ENCODE data around the gene PODXL2. TPM values are rescaled to one million over a fixed set of nuclear protein-coding genes. Genes with fewer than 3 reads are reported as not detected.

Gene PODXL2
- polyA plus RNA-seq, 3 donors, result 50.7 to 61.2 (median 58.6) TPM

GRCh38 chr3:127706312-127706711 lies 77.3 kb downstream of the PODXL2 start:
- DNase-seq, result no peak

DNA sequence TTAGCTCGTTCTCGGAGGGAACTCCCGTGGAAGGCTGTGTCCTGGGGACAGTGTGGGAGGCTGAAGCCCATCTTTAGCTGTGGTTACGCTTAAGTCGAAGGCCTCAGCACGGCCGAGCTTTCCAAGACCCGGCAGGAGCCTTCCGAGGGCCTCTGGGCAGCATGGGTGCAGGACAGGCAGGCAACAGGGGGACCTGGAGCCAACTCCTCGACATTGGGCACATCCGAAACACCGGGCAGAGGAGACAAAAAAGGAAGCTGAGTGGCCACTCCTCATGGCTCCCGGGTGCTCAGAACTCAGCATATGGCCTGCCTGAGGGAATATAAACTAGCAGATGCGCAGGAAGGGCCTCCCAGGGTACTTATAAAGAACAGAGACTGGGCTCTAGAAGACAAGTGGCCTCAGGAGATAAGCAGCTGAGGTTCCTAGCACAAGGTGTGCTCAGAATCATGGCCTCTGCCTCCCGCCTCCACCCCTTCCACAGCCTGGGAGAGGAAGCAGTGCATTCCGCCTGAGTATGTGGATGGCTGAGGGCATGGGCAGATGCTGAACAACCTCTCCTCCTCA lies 77.9 kb downstream of the PODXL2 start:
- DNase-seq, result no peak

DNA sequence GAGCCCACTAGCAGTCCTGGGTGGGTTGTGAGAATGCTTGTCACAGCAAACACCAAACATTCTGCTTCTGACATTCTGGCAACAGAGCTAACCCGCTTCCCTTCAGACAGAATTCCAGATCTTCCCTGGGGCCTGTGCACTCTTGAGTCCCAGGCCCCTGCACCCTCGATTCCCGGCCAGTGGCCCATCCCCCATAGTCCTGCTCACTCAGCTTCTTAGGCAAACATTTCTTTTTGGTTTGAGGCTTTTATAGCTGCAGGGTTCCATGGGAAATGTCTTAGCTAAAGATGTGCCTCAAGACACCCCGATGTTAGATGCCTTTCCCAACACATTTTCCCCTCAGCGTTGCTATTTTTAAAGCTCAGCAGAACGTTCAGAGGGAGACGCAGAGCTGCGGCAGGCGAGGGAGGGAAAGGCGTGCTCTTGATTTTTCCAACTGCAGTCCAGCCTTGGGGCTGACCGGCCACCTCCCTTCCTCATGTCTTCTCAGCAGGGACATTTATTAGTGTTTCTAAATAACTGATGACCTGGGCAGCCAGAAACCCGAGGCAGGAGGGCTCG lies 78.9 kb downstream of the PODXL2 start:
- DNase-seq, result no peak

GRCh38 chr3:127708837-127709236 lies 79.9 kb downstream of the PODXL2 start:
- DNase-seq, result no peak

GRCh38 chr3:127709320-127710060 lies 80.5 kb downstream of the PODXL2 start:
- DNase-seq, result no peak

DNA sequence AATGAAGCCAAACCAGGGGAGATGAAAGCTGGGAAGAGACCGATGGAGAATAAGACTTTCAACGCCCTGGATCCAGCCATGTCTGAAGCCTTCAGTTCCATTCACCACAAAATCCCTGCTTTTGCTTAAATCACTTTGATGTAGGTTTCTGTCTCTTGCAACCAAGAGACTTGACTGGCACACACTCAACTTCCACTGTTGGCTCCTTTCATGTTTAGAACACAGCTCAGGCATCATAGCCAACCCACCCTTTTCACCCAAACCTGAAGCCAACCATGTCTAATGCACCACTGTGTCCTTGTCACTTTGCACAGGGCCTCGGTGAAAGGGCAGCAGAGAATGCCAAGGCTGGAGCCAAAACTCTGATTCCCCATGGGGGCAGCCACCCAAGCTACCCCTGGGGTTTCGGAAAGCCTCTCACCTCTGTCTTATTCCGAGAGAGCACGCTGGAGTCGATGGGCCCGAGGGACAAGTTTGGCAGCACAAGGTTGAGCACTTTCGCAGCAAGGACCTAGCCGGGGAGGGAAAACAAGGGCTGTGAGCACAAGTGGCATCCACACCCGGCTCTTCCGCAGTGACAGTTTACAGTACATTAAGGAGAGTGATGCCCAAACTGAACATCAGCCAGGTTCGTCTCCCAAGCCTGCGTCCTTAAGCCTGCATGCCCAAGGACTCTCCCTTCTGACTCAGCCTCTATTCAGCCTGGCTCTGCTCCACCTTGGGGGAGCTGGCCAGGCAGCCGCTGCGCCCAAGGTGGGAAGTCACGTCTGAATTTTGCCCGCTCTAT lies 81.4 kb downstream of the PODXL2 start:
- no peak for DNase-seq

DNA sequence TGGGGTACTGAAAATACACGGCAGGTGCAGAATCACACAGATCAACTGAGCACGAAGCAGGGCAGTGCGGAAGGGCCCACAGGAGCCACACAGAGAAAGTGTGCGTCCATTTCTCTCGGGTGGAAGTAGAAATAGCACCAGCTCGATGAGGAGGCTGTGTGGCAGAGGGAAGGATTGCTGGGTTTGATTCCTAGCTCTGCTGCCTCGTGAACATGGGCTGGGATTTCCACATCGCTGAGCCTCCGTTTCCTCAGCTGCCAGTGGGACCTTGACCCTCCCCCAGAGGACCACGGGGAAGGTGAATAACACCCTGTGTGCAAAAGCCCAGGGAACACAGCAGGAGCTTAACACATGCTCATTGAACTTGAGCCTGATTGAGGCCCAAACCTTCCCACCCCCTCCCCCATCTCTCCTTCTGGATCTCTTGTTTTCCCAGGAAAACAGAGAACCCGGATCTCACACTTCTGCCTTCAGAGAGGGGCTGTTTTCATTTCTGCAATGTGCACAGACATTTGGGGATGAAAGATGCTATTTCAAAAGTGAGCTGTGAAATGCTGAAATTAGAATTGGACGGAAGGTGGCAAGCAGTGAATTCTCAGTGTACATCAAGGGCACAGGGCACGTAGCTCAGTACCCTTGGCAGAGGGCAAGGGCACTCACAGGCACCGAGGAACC lies 82.2 kb downstream of the PODXL2 start:
- DNase-seq, result no peak

- DNase-seq, result no peak
These were observed 82.9 kb downstream of the PODXL2 start for GRCh38 chr3:127711896-127712295.

DNA sequence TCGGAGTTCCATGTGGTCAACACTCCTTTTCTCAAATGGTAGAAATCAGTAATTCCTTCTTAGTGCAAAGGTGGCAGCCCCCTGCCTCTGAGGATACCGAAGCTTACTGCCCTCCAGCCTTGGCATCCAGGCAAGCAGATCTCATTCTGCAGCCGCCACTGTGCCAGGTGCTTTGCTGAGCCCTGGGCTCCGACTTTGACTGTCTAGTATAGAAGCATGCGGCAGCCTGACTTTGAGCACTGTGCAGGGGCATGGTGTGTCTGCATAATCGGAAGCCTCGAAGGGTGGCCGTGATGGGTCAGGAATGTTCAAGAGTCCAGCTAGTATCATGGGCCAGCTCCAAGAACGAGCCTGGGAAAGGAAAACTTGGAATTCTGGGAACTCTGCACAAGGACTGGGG lies 83.5 kb downstream of the PODXL2 start:
- DNase-seq, result no peak

DNA sequence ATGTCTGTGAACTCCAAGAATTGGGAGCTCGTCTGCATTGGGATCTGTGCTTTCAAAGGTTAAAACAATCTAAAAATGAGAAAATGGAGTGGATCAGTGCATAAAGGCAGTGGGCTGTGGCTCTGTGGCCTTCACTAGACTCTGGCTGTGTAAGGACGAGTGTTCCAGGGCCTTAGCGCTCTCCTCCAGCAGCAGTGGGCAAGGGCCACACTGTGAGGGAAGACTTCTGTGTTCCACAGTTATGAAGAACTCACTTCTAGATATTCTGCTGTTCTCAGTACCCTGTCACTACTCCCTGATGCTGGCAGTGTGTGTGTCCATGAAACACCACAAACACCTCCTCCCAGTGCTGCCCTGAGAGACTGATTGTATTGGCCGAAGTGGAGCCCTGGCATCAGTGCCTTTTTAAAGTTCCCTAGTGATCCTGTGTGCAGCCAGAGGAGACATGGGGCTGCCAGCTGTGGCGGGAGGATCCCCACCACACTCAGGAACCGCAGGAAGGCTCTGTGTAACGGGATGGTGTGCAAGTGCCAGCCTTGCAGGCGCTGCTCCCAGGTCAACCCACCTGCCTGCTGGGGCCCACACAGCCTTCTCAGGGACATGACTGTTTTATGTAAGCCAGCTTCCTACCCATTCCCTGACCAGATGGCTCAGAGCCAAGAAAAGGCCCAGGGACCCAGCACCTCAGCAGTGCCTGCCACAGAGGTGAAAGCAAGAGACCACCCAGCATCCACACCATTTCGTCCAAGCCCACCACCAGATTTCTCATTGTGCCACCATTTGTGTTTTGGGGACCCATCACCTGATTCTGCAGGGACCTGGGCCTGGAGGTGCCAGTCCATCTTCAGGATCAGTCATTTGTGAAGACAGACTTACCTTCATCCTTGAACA lies 84.1 kb downstream of the PODXL2 start:
- no peak for DNase-seq

DNA sequence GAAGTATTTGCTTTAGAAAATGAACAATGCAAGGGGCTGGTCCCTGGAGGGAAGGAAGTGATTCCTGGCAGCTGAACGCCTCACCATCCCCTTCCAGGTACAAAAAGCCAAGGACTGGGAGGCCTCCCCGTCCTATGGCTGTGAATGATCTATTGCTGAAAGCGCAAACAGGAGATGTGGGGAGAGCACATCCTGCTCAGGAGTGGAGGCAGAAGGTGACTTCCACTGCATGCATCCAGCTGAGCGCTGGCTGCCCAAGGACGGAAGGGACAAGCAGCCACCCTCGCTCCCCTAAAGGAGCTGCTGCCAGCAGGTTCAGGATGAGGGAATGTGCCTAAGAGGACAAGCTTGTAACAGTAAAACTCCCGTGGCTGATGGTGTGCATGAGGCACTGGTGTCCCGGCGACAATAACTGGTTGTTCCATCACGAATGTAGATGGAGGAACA lies 85.2 kb downstream of the PODXL2 start:
- no peak for DNase-seq

DNA sequence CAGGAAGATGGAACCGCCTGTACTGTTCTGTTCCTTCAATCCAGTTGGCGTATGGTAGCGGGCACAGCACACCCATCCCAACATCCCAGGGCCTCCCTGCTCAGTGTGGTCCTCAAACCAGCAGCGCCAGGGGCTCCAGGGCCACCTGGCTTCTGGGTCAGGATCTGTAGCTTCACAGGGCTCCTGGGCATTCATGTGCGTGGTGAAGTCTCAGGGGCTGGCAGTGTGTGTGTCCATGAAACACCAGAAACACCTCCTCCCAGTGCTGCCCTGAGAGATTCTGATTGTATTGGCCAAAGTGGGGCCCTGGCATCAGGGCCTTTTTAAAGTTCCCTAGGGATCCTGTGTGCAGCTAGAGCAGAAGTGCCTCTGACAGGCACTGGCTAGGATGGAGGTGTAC lies 85.9 kb downstream of the PODXL2 start:
- DNase-seq, result no peak

DNA sequence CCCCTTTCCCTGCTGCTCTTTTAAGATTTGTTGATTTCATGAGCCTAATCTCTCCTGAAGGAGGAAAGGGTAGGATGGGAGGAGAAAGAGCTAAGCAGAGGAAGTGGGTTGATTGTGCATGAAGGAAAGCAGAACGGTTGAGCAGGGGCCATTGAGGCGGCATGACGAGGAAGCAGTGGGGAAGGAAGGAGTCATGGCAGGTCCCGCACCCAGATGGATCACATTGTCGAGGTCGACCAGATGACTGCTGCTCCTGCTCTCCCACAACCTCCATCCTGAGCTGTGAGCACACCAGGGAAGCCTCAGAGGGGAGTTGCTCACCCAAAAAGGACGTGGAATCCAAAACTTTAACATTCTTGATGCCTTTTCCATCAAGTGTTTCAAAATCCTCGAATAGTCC lies 86.5 kb downstream of the PODXL2 start:
- DNase-seq, result no peak

DNA sequence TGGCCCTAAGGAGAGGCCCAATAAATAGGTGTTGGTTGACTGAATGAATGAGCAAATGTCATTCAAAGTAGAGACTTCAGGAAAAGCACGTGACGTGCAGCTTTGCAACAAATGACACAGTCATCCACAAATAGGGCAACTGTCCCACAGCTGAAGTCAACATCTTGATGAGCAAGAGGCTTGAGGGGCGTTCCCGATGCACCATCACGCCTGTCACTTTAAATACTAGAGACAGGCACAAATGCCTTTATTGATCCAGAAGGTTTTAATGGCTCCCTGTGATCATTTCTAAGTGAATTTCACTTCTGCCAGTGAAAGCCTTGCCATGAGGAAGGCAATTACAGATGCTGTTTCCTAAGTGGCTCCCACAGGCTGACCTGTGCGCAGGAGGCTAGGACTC lies 87.4 kb downstream of the PODXL2 start:
- no peak for DNase-seq

GRCh38 chr3:127717357-127718244 lies 88.6 kb downstream of the PODXL2 start:
- DNase-seq, result no peak

GRCh38 chr3:127718245-127718915 lies 89.4 kb downstream of the PODXL2 start:
- DNase-seq, result no peak

GRCh38 chr3:127718916-127719290 lies 89.9 kb downstream of the PODXL2 start:
- DNase-seq, result no peak

DNA sequence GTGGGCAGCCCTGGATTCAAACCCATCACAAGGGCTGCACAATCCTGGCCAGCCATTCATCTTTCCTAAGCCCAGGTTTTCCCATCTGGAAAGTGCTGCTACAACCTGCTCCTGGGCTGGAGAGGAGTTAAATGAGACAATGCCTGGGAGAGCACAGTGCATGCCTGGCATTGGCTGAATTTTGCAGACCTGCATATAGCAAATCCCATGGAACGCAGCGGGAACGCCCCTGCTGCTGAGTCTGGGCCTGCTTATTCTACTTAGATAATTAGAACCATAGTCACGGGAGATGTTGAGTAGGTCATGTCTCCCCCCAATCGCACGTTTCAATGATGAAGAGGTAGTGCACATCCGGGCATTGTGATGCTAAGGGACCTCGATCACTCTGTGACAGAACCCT lies 90.4 kb downstream of the PODXL2 start:
- DNase-seq, result no peak

DNA sequence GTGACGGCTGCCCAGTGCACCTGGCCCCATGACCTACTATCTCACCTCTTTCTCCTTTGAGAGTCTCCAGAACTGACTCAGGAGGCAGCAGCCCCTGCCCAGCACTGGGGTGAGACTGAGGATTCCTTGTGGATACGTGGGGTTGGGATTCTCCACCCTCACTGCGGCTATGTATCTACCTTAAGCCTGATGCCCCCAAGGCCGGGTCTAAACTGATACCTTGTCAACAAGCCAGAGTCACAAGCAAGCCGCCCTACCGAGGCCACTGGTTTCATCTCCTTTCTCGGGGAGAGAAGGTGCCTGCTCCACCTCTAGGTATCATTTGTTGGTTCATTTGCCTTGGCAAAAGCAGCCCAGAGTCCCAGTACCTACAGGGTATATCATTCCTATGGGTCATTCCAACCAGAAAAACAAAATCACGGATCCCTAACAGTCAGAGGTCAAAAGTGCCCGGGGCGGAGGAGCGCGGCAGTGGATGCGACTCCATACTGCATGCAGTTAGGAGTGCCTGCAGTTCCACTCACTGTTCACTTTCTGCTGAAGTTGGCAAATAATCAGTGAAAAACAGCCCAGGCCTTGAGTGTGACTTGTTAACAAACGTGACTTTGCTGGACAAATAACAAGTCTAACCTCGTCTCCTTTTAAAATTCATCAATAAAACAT lies 91.3 kb downstream of the PODXL2 start:
- DNase-seq, result no peak

All from renal pelvis (tissue), 4 donors.